ENCODE data around the gene PGRMC2. TPM values are rescaled to one million over a fixed set of nuclear protein-coding genes. Genes with fewer than 3 reads are reported as not detected.

Gene PGRMC2
- total and polyA plus RNA-seq, 2 donors (not counting 1 experiment from before 2014, with no cell fraction given) = 30.4 to 95.6 TPM

DNA sequence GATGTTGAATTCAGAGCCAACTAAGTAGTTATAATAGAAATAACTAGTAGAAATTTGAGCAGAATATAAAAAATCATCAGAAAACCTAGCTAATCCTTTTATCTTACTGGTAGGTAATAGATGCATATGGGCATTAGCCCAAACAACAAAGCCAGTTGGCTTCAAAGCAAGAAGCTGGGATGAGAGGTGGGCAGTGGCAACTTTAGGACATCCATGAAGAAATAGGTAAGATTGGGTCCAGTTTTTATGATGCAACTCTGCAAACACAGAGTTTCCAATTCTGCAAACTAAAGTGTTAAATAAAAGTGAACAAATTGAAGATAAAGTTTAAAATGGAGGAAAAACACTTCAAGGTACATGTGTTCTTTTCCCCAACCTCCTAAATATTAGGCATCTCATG, 5.1 kb downstream of the PGRMC2 start:
- no peak overlapping the region for H2AFZ ChIP-seq (ENCODE audit: low read length)
- H3K27me3 ChIP-seq (ENCODE audit: control insufficient read depth, insufficient read depth, low read length) = no peaks in the 10 kb centered on the region
- no peaks in the 10 kb centered on the region for H4K20me1 ChIP-seq (ENCODE audit: control insufficient read depth, extremely low read depth, insufficient read depth, low read length)
- DNase-seq (ENCODE audit: low read depth in 2 of 2) = no peak
- TF ChIP-seq, protein P1, sequence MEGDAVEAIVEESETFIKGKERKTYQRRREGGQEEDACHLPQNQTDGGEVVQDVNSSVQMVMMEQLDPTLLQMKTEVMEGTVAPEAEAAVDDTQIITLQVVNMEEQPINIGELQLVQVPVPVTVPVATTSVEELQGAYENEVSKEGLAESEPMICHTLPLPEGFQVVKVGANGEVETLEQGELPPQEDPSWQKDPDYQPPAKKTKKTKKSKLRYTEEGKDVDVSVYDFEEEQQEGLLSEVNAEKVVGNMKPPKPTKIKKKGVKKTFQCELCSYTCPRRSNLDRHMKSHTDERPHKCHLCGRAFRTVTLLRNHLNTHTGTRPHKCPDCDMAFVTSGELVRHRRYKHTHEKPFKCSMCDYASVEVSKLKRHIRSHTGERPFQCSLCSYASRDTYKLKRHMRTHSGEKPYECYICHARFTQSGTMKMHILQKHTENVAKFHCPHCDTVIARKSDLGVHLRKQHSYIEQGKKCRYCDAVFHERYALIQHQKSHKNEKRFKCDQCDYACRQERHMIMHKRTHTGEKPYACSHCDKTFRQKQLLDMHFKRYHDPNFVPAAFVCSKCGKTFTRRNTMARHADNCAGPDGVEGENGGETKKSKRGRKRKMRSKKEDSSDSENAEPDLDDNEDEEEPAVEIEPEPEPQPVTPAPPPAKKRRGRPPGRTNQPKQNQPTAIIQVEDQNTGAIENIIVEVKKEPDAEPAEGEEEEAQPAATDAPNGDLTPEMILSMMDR (conservative IDR thresholded peaks at IDR 0.05 in 1 of 2, IDR thresholded peaks at IDR 0.05 in 1 of 2; ENCODE audit: low read depth in 1 of 2, low read length in 2 of 2) = no peak
- TF ChIP-seq EZH2 (IDR thresholded peaks at IDR 0.05; ENCODE audit: low read length, missing control alignments) = no peak
- H3K9me3 ChIP-seq (ENCODE audit: control insufficient read depth, insufficient read depth, low read depth, low read length) = no peaks in the 10 kb centered on the region
- no peak overlapping the region for H3K9ac ChIP-seq (ENCODE audit: insufficient read depth, low read length)
- no peaks in the 10 kb centered on the region for H3K36me3 ChIP-seq (ENCODE audit: control insufficient read depth, insufficient read depth, low read length)
- no peak overlapping the region for H3K27ac ChIP-seq (ENCODE audit: insufficient read depth, low read length)
- peaks cover 3% of the 10 kb centered on the region for H3K4me1 ChIP-seq (ENCODE audit: control insufficient read depth, extremely low read depth, insufficient read depth, low read length)
- no peak overlapping the region for H3K4me2 ChIP-seq (ENCODE audit: extremely low read depth, insufficient read depth, low read length)
- H3K79me2 ChIP-seq (ENCODE audit: control insufficient read depth, insufficient read depth, low read length) = peaks cover 85% of the 10 kb centered on the region
- H3K4me3 ChIP-seq (replicated peaks in 1 of 4; ENCODE audit: control extremely low read depth in 1 of 4, insufficient read depth in 1 of 4, low read depth in 3 of 4, low read length in 4 of 4) = no peak overlapping the region

DNA sequence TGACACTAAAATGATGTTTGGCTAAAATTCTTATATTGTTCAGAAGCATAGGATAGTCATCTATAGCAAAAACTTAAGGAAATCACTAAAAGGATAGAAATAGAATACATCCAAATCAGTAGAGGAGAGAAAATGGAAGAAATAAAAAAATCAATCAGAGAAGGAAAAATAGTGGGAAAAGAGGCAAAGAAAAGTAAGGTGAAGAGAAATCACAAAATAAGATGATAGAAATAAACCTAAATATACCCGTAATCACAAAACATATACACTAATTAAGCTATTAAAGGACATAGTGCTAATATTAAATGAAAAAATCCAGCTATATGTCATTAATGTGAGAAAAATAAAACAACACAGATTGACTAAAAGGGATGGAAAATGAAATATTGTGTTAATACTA, 6.3 kb downstream of the PGRMC2 start:
- TF ChIP-seq, protein P1 (conservative IDR thresholded peaks at IDR 0.05 in 1 of 2, IDR thresholded peaks at IDR 0.05 in 1 of 2; ENCODE audit: low read depth in 1 of 2, low read length in 2 of 2) = no peak
- no peak for TF ChIP-seq EZH2 (IDR thresholded peaks at IDR 0.05; ENCODE audit: low read length, missing control alignments)
- no peaks in the 10 kb centered on the region for H4K20me1 ChIP-seq (ENCODE audit: control insufficient read depth, extremely low read depth, insufficient read depth, low read length)

DNA sequence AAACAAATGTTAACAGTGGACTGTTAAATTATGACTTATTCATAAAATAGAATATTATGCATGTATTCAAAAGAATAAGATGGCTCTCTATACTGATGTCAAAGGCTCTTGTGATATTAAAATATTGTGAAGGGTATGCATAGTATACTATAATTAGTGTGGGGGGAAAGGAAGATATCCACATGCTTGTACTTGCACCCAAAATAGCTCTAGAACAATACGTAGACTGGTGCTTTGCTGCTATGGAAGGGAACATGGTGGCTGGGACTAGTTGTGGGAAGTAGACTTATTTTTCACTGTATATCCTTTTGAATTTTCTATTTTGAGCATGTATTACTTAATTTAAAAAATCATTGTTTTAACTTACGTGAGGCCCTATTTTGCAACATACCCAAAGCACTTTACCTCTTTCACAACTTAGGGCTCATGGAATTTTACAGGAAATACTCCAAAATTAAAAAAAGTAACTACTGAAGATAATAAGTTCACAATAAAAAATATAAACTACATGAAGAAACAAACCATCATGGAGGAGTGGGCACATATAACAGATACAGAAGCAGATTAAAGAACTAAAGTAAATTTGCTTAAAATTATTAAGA, 7.9 kb downstream of the PGRMC2 start:
- Histone ChIP-seq H3K36me3 (ENCODE audit: control insufficient read depth, insufficient read depth, low read length) (no peaks in the 10 kb centered on the region), H3K9ac (ENCODE audit: insufficient read depth, low read length) (no peak overlapping the region), H3K4me2 (ENCODE audit: extremely low read depth, insufficient read depth, low read length) (no peak overlapping the region), H3K79me2 (ENCODE audit: control insufficient read depth, insufficient read depth, low read length) (peaks cover 76% of the 10 kb centered on the region), H4K20me1 (ENCODE audit: control insufficient read depth, extremely low read depth, insufficient read depth, low read length) (no peaks in the 10 kb centered on the region), H3K27ac (ENCODE audit: insufficient read depth, low read length) (no peak overlapping the region), H3K4me3 (replicated peaks in 1 of 4; ENCODE audit: control extremely low read depth in 1 of 4, insufficient read depth in 1 of 4, low read depth in 3 of 4, low read length in 4 of 4) (no peak overlapping the region), H3K4me1 (ENCODE audit: control insufficient read depth, extremely low read depth, insufficient read depth, low read length) (peaks cover 5% of the 10 kb centered on the region), H3K9me3 (ENCODE audit: control insufficient read depth, insufficient read depth, low read depth, low read length) (no peaks in the 10 kb centered on the region), H2AFZ (ENCODE audit: low read length) (no peak overlapping the region), H3K27me3 (ENCODE audit: control insufficient read depth, insufficient read depth, low read length) (no peaks in the 10 kb centered on the region)
- TF ChIP-seq, protein P1 (conservative IDR thresholded peaks at IDR 0.05 in 1 of 2, IDR thresholded peaks at IDR 0.05 in 1 of 2; ENCODE audit: low read depth in 1 of 2, low read length in 2 of 2) = no peak
- no peak for TF ChIP-seq EZH2 (IDR thresholded peaks at IDR 0.05; ENCODE audit: low read length, missing control alignments)
- no peak for DNase-seq (ENCODE audit: low read depth in 2 of 2)

More for the DNA sequence above, 6.3 kb downstream of the PGRMC2 start:
- Histone ChIP-seq H3K4me1 (ENCODE audit: control insufficient read depth, extremely low read depth, insufficient read depth, low read length) (peaks cover 3% of the 10 kb centered on the region), H2AFZ (ENCODE audit: low read length) (no peak overlapping the region), H3K36me3 (ENCODE audit: control insufficient read depth, insufficient read depth, low read length) (no peaks in the 10 kb centered on the region), H3K4me3 (replicated peaks in 1 of 4; ENCODE audit: control extremely low read depth in 1 of 4, insufficient read depth in 1 of 4, low read depth in 3 of 4, low read length in 4 of 4) (no peak overlapping the region), H3K9me3 (ENCODE audit: control insufficient read depth, insufficient read depth, low read depth, low read length) (no peaks in the 10 kb centered on the region), H3K4me2 (ENCODE audit: extremely low read depth, insufficient read depth, low read length) (no peak overlapping the region), H3K27ac (ENCODE audit: insufficient read depth, low read length) (no peak overlapping the region), H3K79me2 (ENCODE audit: control insufficient read depth, insufficient read depth, low read length) (peaks cover 81% of the 10 kb centered on the region), H3K9ac (ENCODE audit: insufficient read depth, low read length) (no peak overlapping the region), H3K27me3 (ENCODE audit: control insufficient read depth, insufficient read depth, low read length) (no peaks in the 10 kb centered on the region)
- no peak for DNase-seq (ENCODE audit: low read depth in 2 of 2)
